Sigmoid colon (tissue), 3 donors: Measurements from ENCODE around the gene MRPL41.

Experiments used
- POLR2A ChIP-seq, 2 donors: fragments of 450-650 bp; IDR thresholded peaks; one replicate each; pipeline ENCODE4 v1.6.1; 2016; ENCODE audit warnings: antibody characterized with exemption in 2 of 2, mild to moderate bottlenecking in 2 of 2, moderate library complexity in 2 of 2
- TF ChIP-seq, protein P1 (sequence below), 4 experiments: fragments of 450-650 bp in 3 of 4; fragments of 200-600 bp in 1 of 4; IDR thresholded peaks; one replicate each; pipeline ENCODE4 v1.5.1; 2016 to 2019; ENCODE audit warnings: antibody characterized with exemption in 4 of 4, mild to moderate bottlenecking in 3 of 4, moderate library complexity in 2 of 4

DNA sequence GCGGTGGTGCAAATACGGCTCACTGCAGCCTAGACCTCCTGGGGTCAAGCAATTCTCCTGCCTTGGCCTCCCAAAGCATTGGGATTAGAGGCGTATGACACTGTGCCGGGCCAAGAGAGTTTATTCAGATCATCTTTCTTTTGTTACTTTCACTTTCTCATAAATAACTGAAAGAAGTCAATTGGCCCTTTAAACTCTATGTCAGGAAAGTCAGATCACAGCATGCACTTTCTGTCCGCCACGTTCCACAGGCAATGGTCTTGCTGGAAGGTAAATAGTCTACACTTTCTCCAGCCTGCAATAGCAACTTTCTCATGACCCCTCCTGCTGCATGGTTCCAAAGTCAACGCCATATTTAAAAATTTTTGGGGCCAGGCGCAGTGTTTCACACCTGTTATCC is 47.3 kb downstream of the MRPL41 start:
- TF ChIP-seq, protein P1, sequence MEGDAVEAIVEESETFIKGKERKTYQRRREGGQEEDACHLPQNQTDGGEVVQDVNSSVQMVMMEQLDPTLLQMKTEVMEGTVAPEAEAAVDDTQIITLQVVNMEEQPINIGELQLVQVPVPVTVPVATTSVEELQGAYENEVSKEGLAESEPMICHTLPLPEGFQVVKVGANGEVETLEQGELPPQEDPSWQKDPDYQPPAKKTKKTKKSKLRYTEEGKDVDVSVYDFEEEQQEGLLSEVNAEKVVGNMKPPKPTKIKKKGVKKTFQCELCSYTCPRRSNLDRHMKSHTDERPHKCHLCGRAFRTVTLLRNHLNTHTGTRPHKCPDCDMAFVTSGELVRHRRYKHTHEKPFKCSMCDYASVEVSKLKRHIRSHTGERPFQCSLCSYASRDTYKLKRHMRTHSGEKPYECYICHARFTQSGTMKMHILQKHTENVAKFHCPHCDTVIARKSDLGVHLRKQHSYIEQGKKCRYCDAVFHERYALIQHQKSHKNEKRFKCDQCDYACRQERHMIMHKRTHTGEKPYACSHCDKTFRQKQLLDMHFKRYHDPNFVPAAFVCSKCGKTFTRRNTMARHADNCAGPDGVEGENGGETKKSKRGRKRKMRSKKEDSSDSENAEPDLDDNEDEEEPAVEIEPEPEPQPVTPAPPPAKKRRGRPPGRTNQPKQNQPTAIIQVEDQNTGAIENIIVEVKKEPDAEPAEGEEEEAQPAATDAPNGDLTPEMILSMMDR (IDR thresholded peaks at IDR 0.05) = no peak
- TF ChIP-seq POLR2A (IDR thresholded peaks at IDR 0.05) = no peak
